Measurements from ENCODE around the gene PRR12. TPM values are rescaled to one million over a fixed set of nuclear protein-coding genes. Genes with fewer than 3 reads are reported as not detected.

The PRR12 gene
- total and polyA plus RNA-seq, 4 donors = 0.86 to 3.5 (median 2.8) TPM

- peak overlapping the region; percentile 66 to 91 (median 91) for H3K4me3 ChIP-seq (ENCODE audit: low read depth in 1 of 3, low read length in 3 of 3)
- peak overlapping the region; percentile 88 to 91 for H3K27ac ChIP-seq (ENCODE audit: low read depth in 1 of 2, low read length in 2 of 2)
- 0% methylated on average over 7 of the region's 7 CpGs for WGBS
- H3K9ac ChIP-seq (ENCODE audit: low read depth in 1 of 2, low read length in 2 of 2) = peak overlapping the region; percentile 84 to 86
- no peak for TF ChIP-seq SP1 (IDR thresholded peaks at IDR 0.05)
- TF ChIP-seq GABPA (IDR thresholded peaks at IDR 0.05 in 1 of 2, conservative IDR thresholded peaks at IDR 0.05 in 1 of 2) = no peak
- no peaks in the 10 kb centered on the region for H3K9me3 ChIP-seq (ENCODE audit: control insufficient read depth in 4 of 4, low read length in 3 of 4)
- H3K4me1 ChIP-seq (ENCODE audit: control insufficient read depth in 4 of 4, insufficient read depth in 4 of 4, low read length in 3 of 4) = peaks cover 7 to 35% (median 27%) of the 10 kb centered on the region in 4 donors
- no peaks in the 10 kb centered on the region for H3K27me3 ChIP-seq (ENCODE audit: control insufficient read depth in 4 of 4, insufficient read depth in 4 of 4, low read length in 3 of 4)
- DNase-seq (ENCODE audit: low spot score) = no peak
- H3K36me3 ChIP-seq (ENCODE audit: control insufficient read depth in 4 of 4, insufficient read depth in 3 of 4, low read depth in 1 of 4, low read length in 3 of 4) = peaks cover 5 to 24% (median 8%) of the 10 kb centered on the region in 4 donors
Observed at GRCh38 chr19:49665036-49665350, 74.0 kb downstream of the PRR12 start.

DNA sequence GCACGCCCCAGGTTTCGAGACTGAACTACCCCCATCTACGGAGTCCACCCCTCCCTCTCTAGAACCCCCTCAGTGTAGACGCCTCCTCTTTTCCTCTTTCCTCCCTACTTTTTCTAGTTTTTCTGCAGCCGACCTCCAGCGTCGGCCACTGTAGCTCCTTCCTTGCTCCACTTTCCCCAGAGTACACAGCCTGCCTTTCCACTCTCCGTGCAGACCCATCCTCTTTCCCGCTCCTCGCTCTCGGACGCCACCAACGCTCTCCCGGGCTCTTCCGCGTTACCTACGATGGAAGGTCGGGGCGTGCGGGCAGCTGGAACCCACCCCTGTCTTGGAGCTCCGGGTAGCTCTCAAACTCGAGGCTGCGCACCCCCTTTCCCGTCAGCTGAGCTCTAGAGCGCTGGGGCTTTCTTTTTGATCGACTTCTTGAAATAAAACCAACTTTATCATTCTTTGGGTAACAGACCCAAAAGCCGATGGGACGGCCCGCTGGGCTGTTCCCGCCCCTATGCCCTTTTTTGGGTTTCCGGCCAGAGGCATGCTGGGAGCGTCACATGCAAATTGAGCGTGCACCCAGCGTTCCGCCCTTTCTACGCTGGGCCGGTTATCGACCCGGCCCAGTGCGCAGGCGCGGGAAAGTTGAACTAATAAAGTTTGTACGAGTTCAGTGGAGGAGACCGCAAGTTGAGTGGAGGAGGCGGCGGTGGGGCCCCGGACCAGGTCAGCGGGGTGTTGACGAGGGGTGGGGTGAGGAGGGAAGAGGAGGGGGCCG is 74.6 kb downstream of the PRR12 start, which contains the start of the genes BCL2L12 and IRF3:
BCL2L12 (plus strand) TSS at position 583 of the 769 bp plus-strand sequence. CDS start 760 bp downstream, outside the sequence.
IRF3 (minus strand) TSS at position 507 of the 769 bp plus-strand sequence. CDS start 1,019 bp downstream, outside the sequence.
- H3K36me3 ChIP-seq (ENCODE audit: control insufficient read depth in 4 of 4, insufficient read depth in 3 of 4, low read depth in 1 of 4, low read length in 3 of 4) = peaks cover 5 to 24% (median 8%) of the 10 kb centered on the region in 4 donors
- under 1% methylated on average over 50 of the region's 50 CpGs for WGBS
- TF ChIP-seq FOXA2 (IDR thresholded peaks at IDR 0.05) = no peak
- TF ChIP-seq EGR1 (IDR thresholded peaks at IDR 0.05; ENCODE audit: low read depth in 2 of 2) = peak in 1 of 2 donors; percentile 49
- no peak for TF ChIP-seq RAD21 (IDR thresholded peaks at IDR 0.05)
- peak; percentile 70 for TF ChIP-seq YY1 (IDR thresholded peaks at IDR 0.05)
- TF ChIP-seq RXRA (IDR thresholded peaks at IDR 0.05) = peak; percentile 63 to 65
- peak; percentile 21 for TF ChIP-seq SP1 (IDR thresholded peaks at IDR 0.05)
- peak; percentile 68 for TF ChIP-seq ZBTB33 (IDR thresholded peaks at IDR 0.05)
- peak in 1 of 2 donors; percentile 67 for TF ChIP-seq GABPA (IDR thresholded peaks at IDR 0.05 in 1 of 2, conservative IDR thresholded peaks at IDR 0.05 in 1 of 2)
- H3K9ac ChIP-seq (ENCODE audit: low read depth in 1 of 2, low read length in 2 of 2) = peak within 1 kb of the TSS; percentile 87 to 92
- H3K9me3 ChIP-seq (ENCODE audit: control insufficient read depth in 4 of 4, low read length in 3 of 4) = no peaks in the 10 kb centered on the region
- peaks cover 7 to 35% (median 27%) of the 10 kb centered on the region in 4 donors for H3K4me1 ChIP-seq (ENCODE audit: control insufficient read depth in 4 of 4, insufficient read depth in 4 of 4, low read length in 3 of 4)
- no peaks in the 10 kb centered on the region for H3K27me3 ChIP-seq (ENCODE audit: control insufficient read depth in 4 of 4, insufficient read depth in 4 of 4, low read length in 3 of 4)
- DNase-seq (ENCODE audit: low spot score) = peak; percentile 99
- peak within 1 kb of the TSS; percentile 66 to 91 (median 91) for H3K4me3 ChIP-seq (ENCODE audit: low read depth in 1 of 3, low read length in 3 of 3)
- peak within 1 kb of the TSS; percentile 88 to 91 for H3K27ac ChIP-seq (ENCODE audit: low read depth in 1 of 2, low read length in 2 of 2)

- Histone ChIP-seq H3K9me3 (ENCODE audit: control insufficient read depth in 4 of 4, low read length in 3 of 4) (no peaks in the 10 kb centered on the region), H3K27ac (ENCODE audit: low read depth in 1 of 2, low read length in 2 of 2) (peak overlapping the region; percentile 88 to 91), H3K9ac (ENCODE audit: low read depth in 1 of 2, low read length in 2 of 2) (peak overlapping the region; percentile 87 to 92), H3K27me3 (ENCODE audit: control insufficient read depth in 4 of 4, insufficient read depth in 4 of 4, low read length in 3 of 4) (no peaks in the 10 kb centered on the region), H3K36me3 (ENCODE audit: control insufficient read depth in 4 of 4, insufficient read depth in 3 of 4, low read depth in 1 of 4, low read length in 3 of 4) (peaks cover 5 to 19% (median 8%) of the 10 kb centered on the region in 4 donors), H3K4me1 (ENCODE audit: control insufficient read depth in 4 of 4, insufficient read depth in 4 of 4, low read length in 3 of 4) (peaks cover 7 to 35% (median 27%) of the 10 kb centered on the region in 4 donors), H3K4me3 (ENCODE audit: low read depth in 1 of 3, low read length in 3 of 3) (peak overlapping the region; percentile 59 to 76 (median 66))
- 0% methylated on average over 9 of the region's 9 CpGs for WGBS
- DNase-seq (ENCODE audit: low spot score) = no peak
- no peak for TF ChIP-seq EGR1 (IDR thresholded peaks at IDR 0.05; ENCODE audit: low read depth in 2 of 2)
- TF ChIP-seq RAD21 (IDR thresholded peaks at IDR 0.05) = no peak
Observed at GRCh38 chr19:49666120-49666444, 75.1 kb downstream of the PRR12 start.

DNA sequence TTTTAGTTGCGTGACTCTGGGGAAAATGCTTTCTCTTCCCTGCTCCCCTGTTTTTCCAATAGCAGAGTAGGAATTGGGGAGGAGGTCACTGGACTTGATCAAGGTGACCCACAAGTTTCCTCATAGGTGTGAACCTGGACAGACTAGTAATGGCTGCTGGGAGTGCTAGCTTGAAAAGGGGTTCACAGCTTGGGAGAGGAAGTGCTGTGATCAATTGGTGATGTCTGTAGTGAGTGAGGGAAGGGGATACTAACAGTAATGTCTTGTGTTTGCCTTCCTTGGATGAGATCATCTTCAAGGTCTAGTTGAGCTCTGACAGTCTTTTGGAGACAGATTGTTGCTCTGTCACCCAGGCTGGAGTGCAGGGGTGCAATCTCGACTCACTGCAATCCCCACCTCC is 76.5 kb downstream of the PRR12 start:
- H3K36me3 ChIP-seq (ENCODE audit: control insufficient read depth in 4 of 4, insufficient read depth in 3 of 4, low read depth in 1 of 4, low read length in 3 of 4) = peaks cover 0 to 7% (median 1%) of the 10 kb centered on the region in 4 donors
- TF ChIP-seq GABPA (IDR thresholded peaks at IDR 0.05 in 1 of 2, conservative IDR thresholded peaks at IDR 0.05 in 1 of 2) = no peak
- no peak overlapping the region for H3K27ac ChIP-seq (ENCODE audit: low read depth in 1 of 2, low read length in 2 of 2)
- WGBS = 94% methylated on average over 2 of the region's 2 CpGs
- no peak for DNase-seq (ENCODE audit: low spot score)
- H3K27me3 ChIP-seq (ENCODE audit: control insufficient read depth in 4 of 4, insufficient read depth in 4 of 4, low read length in 3 of 4) = no peaks in the 10 kb centered on the region
- no peak overlapping the region for H3K9ac ChIP-seq (ENCODE audit: low read depth in 1 of 2, low read length in 2 of 2)
- H3K9me3 ChIP-seq (ENCODE audit: control insufficient read depth in 4 of 4, low read length in 3 of 4) = no peaks in the 10 kb centered on the region
- H3K4me3 ChIP-seq (ENCODE audit: low read depth in 1 of 3, low read length in 3 of 3) = no peak overlapping the region
- peaks cover 9 to 44% (median 31%) of the 10 kb centered on the region in 4 donors for H3K4me1 ChIP-seq (ENCODE audit: control insufficient read depth in 4 of 4, insufficient read depth in 4 of 4, low read length in 3 of 4)

Data from liver (tissue), 9 donors.